Body of pancreas (tissue), 4 donors: ENCODE measurements around the gene HSF2. TPM values are rescaled to one million over a fixed set of nuclear protein-coding genes. Genes with fewer than 3 reads are reported as not detected.

Experiments used
- ATAC-seq: fragments of 150-250 bp; one replicate; pipeline ENCODE4 v1.9.1; 2016
- DNase-seq, 4 donors: peaks; one replicate each; pipeline ENCODE4 v3.0.0-alpha.2; 2019
- H3K27ac ChIP-seq, 4 donors: fragments of 200-600 bp; sonication (generic); 1 replicate in 3 of 4; 2 replicates in 1 of 4; pipeline versions ENCODE4 v1.5.1 to v1.6.1; 2016 to 2019; ENCODE audit warnings: mild to moderate bottlenecking in 1 of 4, mixed read lengths in 1 of 4, moderate library complexity in 1 of 4
- H3K27me3 ChIP-seq, 2 donors: fragments of 200-600 bp; sonication (generic); one replicate each; pipeline ENCODE4 v1.6.0; 2016; ENCODE audit warnings: mild to moderate bottlenecking in 1 of 2
- H3K36me3 ChIP-seq, 2 donors: fragments of 200-600 bp; sonication (generic); replicated peaks in 1 of 2; 2 replicates each; pipeline ENCODE4 v1.5.1; 2016; ENCODE audit warnings: low read depth in 2 of 2; ENCODE audit not compliant: insufficient read depth in 1 of 2
- H3K4me1 ChIP-seq: fragments of 200-600 bp; sonication (generic); one replicate; pipeline ENCODE4 v1.6.0; 2016
- H3K4me3 ChIP-seq, 2 donors: fragments of 200-600 bp; sonication (generic); 1 replicate in 1 of 2; 2 replicates in 1 of 2; pipeline ENCODE4 v1.5.1; 2016 to 2019
- H3K9me3 ChIP-seq, 3 donors: fragments of 200-600 bp; sonication (generic); 1 replicate in 2 of 3; 2 replicates in 1 of 3; pipeline ENCODE4 v1.5.1; 2016
- CTCF ChIP-seq, 7 experiments: fragments of 450-650 bp in 4 of 7; fragments of 200-600 bp in 3 of 7; sonication (generic) in 3 of 7; IDR thresholded peaks; one replicate each; pipeline ENCODE4 v1.5.1; 2016 to 2019; ENCODE audit warnings: antibody characterized with exemption in 7 of 7
- POLR2A ChIP-seq, 3 donors: fragments of 450-650 bp; IDR thresholded peaks; one replicate each; pipeline ENCODE4 v1.6.1; 2016; ENCODE audit warnings: antibody characterized with exemption in 3 of 3, mild to moderate bottlenecking in 2 of 3
- WGBS, 2 donors: methylation state at CpG; one replicate each; pipeline ENCODE4 v1.1.5; 2017; 5-methylcytosine and 5-hydroxymethylcytosine counted together
- intact Hi-C: fragments of 100-400 bp; cut with DNase I; formaldehyde crosslinking; loops from one replicate; pipeline ENCODE4 v1.15.1; 2023
- total RNA-seq, 2 donors: library from RNA; depleted of rRNA; stranded (reverse); fragments of >200 nt; gene quantifications; one replicate each; pipeline ENCODE4 v1.1.0, GENCODE V29; 2016

The HSF2 gene
- total RNA-seq, 2 donors from 2014 or later = 3.3 to 7.8 TPM

- DNase-seq (no peak), ATAC-seq (no peak)
- no peaks in the 10 kb centered on the region for H3K9me3 ChIP-seq
- H3K36me3 ChIP-seq = peaks cover 0 to 3% of the 10 kb centered on the region in 2 donors
- no peak overlapping the region for H3K4me3 ChIP-seq
- no peaks in the 10 kb centered on the region for H3K27me3 ChIP-seq
- H3K27ac ChIP-seq = no peak overlapping the region
- no peak for TF ChIP-seq CTCF (IDR thresholded peaks at IDR 0.05)
- no peaks in the 10 kb centered on the region for H3K4me1 ChIP-seq
- WGBS, 2 donors = 83 to 88% methylated on average over 1 of the region's 1 CpG
- intact Hi-C loops = no loop called here
Observed at GRCh38 chr6:122423734-122424133, 24.3 kb downstream of the HSF2 start.

GRCh38 chr6:122426597-122426996 lies 27.1 kb downstream of the HSF2 start:
- Histone ChIP-seq H3K27me3 (no peaks in the 10 kb centered on the region), H3K4me3 (no peak overlapping the region), H3K4me1 (no peaks in the 10 kb centered on the region), H3K9me3 (no peaks in the 10 kb centered on the region), H3K36me3 (peaks cover 0 to 3% of the 10 kb centered on the region in 2 donors), H3K27ac (no peak overlapping the region)
- no peak for TF ChIP-seq POLR2A (IDR thresholded peaks at IDR 0.05)
- no peak for TF ChIP-seq CTCF (IDR thresholded peaks at IDR 0.05)
- no peak for ATAC-seq
- DNase-seq = no peak
- 91 to 92% methylated on average over 3 of the region's 3 CpGs for WGBS, 2 donors
- intact Hi-C loops = no loop called here

DNA sequence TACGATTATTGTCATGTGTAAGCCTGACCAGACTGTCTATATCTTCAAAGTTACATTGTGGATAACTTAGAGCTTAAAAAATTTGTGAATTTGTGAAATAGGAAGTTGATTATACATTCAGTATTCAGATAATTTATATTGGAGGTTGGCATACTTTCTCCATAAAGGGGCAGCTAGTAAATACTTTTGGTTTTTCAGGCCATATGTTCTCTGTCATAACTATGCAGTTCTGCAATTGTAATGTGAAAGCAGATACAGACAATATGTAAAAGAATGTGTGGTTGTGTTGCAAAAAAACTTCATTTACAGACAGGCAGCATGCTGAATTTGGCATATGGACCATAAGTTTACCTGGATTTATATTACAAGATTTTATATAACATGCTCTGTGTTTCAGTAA lies 29.3 kb downstream of the HSF2 start:
- no peak for TF ChIP-seq CTCF (IDR thresholded peaks at IDR 0.05)
- TF ChIP-seq POLR2A (IDR thresholded peaks at IDR 0.05) = no peak

DNA sequence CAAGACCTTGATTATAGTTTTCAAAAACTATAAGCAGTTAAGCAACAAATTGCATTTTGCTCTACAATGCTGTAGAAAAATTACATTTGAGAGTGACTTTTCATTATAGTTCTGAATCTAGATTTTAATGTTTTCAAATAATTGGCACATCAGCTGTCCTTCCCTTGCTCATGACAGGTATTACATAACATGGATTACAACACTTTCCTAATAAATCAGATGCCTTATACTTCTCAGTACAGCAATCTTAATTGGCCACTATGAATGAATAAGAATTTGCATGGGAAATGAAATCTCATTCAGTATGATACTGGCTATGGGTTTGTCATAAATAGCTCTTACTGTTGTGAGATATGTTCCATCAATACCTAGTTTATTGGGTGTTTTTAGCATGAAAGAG lies 29.9 kb downstream of the HSF2 start:
- Histone ChIP-seq H3K36me3 (peaks cover 2 to 6% of the 10 kb centered on the region in 2 donors), H3K4me3 (no peak overlapping the region), H3K27ac (no peak overlapping the region), H3K27me3 (no peaks in the 10 kb centered on the region), H3K9me3 (no peaks in the 10 kb centered on the region), H3K4me1 (no peaks in the 10 kb centered on the region)
- TF ChIP-seq CTCF (IDR thresholded peaks at IDR 0.05) = no peak
- no peak for TF ChIP-seq POLR2A (IDR thresholded peaks at IDR 0.05)
- DNase-seq = no peak
- no peak for ATAC-seq
- intact Hi-C loops = no loop called here

More for the DNA sequence above, 29.3 kb downstream of the HSF2 start:
- H3K27ac ChIP-seq = no peak overlapping the region
- no peaks in the 10 kb centered on the region for H3K4me1 ChIP-seq
- H3K36me3 ChIP-seq = peaks cover 2 to 6% of the 10 kb centered on the region in 2 donors
- intact Hi-C loops = no loop called here
- no peak overlapping the region for H3K4me3 ChIP-seq
- H3K9me3 ChIP-seq = no peaks in the 10 kb centered on the region
- WGBS, 2 donors = 93 to 94% methylated on average over 1 of the region's 1 CpG
- ATAC-seq = no peak
- DNase-seq = no peak
- no peaks in the 10 kb centered on the region for H3K27me3 ChIP-seq

GRCh38 chr6:122431780-122432179 lies 32.3 kb downstream of the HSF2 start:
- no peaks in the 10 kb centered on the region for H3K9me3 ChIP-seq
- H3K4me1 ChIP-seq = no peaks in the 10 kb centered on the region
- no peaks in the 10 kb centered on the region for H3K27me3 ChIP-seq
- no peak overlapping the region for H3K4me3 ChIP-seq
- TF ChIP-seq CTCF (IDR thresholded peaks at IDR 0.05) (no peak), POLR2A (IDR thresholded peaks at IDR 0.05) (no peak)
- intact Hi-C loops = no loop called here
- ATAC-seq = no peak
- no peak for DNase-seq
- no peak overlapping the region for H3K27ac ChIP-seq
- 87 to 92% methylated on average over 4 of the region's 4 CpGs for whole genome bisulfite sequencing, 2 donors
- peaks cover 0 to 6% of the 10 kb centered on the region in 2 donors for H3K36me3 ChIP-seq
